ENCODE results near the gene BTBD2.
A peak's percentile ranks its signal among the peaks of the same experiment; 100 is the strongest.
"Not testable (repeated sequence)": the region's sequence is repeated elsewhere in the genome, so short reads cannot be mapped to it uniquely, and the experiment has no call there.

BTBD2 gene

GRCh38 chr19:2039089-2039958, 23.8 kb upstream of the BTBD2 start:
- no peak for DNase-seq

DNA sequence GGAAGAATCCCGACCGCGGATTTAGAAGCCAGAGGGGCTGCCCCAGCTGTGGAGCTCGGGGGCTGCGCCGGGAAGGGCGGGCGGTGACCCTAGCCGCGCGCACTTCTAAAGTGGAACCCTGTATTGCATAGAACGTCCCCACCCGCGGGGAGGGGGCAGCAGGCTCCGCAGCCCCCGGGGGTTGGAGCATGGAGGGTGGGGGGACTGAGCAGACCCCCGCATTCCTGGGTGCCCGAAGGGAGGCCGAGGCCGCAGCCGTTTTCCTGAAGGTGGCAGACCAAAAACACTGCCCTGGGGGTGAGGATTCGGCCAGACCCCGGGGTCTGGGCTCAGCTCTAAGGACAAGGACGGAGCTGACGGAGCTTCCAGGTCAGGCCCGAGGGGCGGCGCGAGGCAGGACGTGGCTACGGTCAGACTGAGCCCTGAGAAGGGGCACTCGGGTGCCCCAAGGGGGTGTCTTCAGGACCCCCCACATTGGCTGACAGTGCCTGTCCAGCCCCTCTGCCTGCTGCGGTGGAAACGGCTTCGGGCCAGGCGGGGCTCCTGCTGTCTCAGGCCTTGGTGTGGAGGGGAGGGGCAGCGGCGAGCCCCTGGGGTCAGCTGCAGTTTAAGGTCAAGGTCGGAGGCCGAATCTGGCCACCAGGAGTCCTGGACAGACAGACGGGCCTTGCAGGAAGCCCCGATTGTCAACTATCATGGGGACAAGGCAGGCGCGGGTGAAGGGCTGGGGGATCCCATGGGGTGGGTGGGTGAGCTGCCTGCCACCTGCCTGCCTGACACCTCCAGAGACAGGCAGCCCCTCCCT, 23.0 kb upstream of the BTBD2 start:
- no peak for DNase-seq

- no peak for DNase-seq
Observed at GRCh38 chr19:2037651-2038255, 22.2 kb upstream of the BTBD2 start.

GRCh38 chr19:2036424-2036823, 20.9 kb upstream of the BTBD2 start:
- no peak for DNase-seq

DNA sequence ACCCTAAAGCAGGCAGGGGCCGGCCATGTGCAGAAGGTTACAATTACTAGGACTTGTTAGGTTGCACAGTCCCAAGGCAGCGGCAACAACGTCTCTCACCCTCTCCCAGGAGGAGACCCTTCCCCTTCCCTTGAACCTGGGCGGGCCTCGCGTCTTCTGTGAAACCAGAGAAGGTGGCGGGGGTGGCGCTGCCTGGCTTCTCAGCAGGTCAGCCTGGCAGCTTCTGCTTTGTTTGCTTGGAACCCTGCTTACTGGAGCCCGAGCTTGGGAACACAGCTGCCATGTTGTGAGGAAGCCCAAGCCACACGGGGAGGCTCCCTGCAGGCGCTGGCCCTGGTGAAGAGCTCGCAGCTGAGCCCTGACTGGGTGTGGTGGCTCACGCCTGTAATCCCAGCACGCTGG, 20.1 kb upstream of the BTBD2 start:
- DNase-seq, result no peak

DNA sequence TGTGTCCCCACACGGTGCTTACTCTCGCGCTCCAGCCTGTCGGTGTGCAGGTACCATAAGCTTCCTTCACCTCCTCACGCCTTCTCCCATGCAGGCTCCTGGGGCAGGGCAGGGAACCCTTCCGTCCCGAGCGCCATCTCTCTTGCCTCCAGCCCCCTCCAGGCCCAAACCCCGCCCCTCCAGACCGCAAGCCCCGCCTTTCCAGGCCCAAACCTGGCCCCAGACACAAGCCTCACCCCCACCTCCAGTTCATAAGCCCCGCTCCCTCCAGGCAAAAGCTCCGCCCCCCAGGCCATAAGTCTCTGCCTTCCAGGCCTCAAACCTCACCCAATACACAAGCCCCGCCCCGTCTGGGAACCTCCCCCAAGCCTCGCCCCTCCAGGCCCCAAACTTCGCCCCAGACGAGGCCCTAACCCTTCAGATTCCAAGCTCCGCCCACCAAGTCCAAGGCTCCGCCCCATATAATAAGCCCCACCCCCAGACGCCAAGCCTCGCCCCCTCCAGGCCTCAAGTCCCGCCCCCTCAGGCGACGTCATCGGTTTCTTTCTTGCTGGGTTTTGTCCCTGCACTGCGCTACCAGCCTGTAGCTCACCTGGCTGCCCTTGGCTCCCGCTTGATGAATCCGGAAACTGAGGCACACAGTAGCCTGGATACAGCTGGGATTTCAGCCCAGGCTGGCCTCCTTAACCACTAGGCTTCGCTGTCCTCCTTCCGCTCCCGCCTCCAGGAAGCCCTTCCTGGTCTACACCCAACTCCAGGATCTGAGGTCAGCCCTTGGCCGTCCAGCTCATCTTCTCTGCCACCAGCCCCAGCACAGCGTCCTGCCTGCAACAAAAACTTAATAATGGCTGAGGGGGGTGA, 19.4 kb upstream of the BTBD2 start:
- no peak for DNase-seq

DNA sequence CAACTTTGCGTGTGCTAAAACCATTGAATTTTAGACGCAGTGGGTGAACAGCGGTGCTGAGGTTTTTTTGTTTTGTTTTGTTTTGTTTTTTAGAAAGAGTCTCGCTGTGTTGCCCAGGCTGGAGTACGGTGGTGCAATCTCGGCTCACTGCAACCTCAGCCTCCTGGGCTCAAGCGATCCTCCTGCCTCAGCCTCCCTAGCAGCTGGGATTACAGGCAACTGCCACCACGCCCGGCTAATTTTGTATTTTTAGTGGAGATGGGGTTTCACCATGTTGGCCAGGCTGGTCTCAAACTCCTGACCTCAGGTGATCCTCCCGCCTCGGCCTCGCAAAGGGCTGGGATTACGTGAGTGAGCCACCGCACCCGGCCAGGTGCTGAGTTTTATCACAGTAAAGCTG, 18.7 kb upstream of the BTBD2 start:
- not testable (repeated sequence) for DNase-seq

- no peak for DNase-seq
Observed at GRCh38 chr19:2033825-2034159, 18.3 kb upstream of the BTBD2 start.

DNA sequence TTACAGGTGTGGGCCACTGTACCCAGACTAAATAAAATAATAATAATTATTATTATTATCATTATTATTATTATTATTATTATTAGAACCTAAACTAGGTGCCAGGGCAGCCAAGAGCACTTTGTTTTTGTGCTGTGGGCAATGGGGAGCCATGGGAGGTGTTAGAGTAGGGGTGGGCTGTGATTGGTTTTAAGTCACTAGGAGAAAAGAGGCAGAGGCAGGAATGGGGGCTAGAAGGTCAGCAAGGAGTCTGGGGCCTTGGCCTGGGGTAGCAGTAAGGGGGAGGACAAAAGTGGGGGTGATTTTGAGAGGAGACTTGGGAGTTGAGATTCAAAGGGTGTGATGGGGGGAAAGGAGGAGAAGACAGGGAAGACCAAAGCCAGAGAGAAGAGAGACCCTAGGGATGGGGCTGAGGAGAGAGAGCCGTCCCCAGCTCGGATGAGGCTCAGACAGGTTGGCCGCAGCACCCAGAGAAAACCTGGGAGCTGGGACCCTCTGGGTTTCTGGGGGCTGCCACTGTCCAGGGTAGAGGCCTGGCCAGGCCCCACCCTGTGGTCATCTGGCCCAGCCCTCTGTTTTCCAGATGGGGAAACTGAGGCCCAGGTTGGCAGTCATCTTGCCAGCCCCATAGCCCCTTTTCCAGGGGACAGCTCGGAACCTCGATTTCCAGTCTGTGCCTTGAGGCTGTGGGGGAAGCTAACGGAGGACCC, 17.8 kb upstream of the BTBD2 start:
- DNase-seq, result no peak

DNA sequence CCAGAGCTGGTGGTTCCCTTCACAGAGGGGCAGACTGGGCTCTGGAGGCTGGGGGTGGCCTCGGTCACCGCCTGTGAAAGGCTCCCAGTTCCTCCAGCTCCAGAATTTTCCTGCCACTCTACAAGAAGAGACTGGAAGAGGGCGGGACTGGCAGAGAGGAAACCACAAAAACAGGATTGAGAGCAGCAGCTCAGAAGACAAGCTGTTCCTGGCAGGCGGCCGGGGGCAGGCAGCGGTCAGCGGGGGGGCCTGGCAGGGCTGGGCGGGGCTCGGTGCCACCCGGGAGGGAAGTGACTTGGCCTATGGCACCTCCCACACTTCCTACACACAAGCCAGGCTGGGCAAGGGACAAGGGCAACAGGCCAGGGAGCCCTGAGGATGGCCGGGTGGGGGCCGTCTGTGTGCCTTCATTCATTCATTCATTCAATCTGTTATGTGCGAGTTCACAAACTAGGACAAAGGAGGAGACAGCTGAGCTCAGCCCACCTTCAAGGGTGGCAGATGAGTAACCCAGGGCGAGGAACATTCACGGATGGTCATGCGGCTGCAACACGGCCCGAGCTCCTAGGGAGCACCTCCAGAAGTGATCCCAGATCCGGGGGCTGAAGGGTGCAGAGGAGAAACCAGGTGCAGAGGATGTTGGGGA, 16.9 kb upstream of the BTBD2 start:
- DNase-seq, result peak; percentile 82

DNA sequence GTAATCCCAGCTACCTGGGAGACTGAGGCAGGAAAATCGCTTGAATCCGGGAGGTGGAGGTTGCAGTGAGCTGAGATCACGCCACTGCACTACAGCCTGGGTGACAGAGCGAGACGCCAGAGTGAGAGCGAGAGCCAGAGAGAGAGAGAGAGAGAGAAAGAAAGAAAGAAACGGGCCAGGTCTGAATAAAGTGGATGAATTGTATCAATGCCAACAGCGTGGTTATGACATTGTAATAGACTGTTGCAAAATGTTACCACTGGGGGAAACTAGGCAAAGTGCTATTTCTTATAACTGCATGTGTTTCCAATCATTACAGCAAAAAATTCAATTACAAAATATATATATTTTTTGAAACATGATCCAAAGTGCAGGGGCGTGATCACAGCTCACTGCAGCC, 11.8 kb upstream of the BTBD2 start:
- DNase-seq, result no peak

DNA sequence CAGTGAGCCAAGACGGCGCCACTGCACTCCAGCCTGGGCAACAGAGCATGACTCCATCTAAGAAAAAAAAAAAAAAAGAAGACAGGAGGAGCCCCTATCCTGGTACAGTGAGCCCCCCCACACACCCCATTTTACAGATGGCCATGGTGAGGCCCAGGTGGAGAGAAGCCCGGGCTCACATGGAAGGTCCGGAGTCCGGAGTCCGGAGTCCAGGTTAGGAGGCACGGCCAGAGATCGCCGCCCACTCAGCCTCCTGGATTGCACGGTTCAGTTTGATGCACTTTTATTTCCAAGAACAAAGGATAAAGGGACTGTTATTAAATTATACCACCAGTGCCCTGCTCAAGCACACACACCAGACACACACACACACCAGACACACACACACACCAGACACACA, 11.3 kb upstream of the BTBD2 start:
- DNase-seq, result no peak

GRCh38 chr19:2022289-2022688, 6.8 kb upstream of the BTBD2 start:
- DNase-seq, result no peak

DNA sequence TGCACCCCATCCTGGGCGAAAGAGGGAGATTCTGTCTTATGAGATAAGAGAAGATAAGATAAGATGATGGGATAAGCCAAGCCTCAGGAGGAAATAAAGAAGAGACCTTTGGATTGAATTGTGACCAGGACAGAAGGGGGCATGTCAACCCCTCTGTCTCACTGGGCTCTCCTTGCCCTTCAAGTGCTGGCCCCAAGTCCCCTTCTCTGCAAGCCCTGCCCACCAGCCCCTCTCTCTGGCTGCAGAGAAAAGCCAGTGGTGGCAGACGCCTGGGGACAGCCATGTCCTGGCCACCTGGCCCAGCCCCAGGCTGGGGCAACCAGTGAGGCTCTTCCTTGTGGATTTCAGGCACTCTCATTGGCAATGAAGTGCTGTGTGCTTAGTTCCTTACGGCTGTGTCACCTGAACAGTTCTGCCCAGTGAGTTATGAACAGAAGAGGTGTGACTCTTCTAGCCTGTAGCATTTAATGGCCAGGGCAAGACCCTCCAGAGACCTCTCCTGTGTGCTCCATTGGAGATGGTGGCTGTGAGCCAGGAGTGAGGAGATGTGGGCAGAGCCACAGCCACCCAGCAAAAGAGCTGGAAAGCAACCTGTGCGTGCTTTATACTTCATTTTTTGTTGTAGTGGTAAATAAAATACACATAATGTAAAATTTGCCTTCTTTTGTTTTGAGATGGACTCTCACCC, 6.1 kb upstream of the BTBD2 start:
- peak; percentile 91 for DNase-seq

GRCh38 chr19:2018752-2019151, 3.2 kb upstream of the BTBD2 start:
- no peak for DNase-seq

GRCh38 chr19:2016041-2016807, 710 bp upstream of the BTBD2 start:
- peak; percentile 39 for DNase-seq

DNA sequence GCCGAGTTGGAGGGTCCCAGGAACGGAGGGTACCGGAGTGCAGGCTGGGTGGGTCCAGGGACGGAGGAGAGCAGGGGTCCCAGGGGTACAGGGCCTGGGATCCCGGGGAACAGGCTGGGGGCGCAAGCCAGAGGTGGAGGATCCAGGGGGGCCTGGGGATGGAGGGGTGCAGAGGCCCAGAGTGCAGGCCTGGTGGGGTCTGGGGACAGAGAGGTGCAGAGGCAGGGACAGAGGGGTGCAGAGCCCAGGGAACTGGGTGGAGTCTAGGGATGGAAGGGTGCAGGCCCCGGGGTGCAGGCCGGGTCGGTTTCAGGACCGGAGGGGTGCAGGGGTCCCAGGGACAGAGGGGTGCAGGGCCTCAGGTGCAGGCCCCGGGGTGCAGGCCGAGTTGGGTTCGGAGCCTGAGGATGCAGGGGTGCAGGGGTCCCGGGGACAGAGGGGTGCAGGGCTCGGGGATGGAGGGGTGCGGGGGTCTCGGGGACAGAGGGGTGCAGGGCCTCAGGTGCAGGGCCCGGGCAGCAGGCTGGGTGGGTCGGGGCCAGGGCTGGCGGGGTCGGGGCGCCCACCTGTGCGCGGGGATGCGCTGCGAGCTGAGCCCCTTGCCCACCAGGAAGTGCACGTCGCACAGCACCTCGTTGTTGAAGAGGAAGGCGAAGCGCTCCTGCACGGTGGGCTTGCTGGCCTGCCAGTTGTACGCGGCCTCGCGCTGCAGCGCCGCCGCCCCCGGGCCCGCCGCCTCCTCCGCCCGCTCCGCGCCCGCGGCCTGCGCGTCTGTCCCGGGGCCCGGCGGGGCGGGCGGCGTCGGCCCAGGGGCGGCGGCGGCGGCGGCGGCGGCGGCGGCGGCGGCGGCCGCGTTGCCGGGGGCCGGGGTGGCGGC, 545 bp downstream of the BTBD2 start:
- no peak for DNase-seq

- no peak for DNase-seq
Observed at GRCh38 chr19:2014131-2014571, 1.4 kb downstream of the BTBD2 start.

GRCh38 chr19:2013683-2013961, 1.9 kb downstream of the BTBD2 start:
- DNase-seq, result no peak
